Dermis microvascular lymphatic vessel endothelial cell (primary cell): ENCODE measurements around the gene ARPIN. TPM values are rescaled to one million over a fixed set of nuclear protein-coding genes. Genes with fewer than 3 reads are reported as not detected.
"Not testable (repeated sequence)": the region's sequence is repeated elsewhere in the genome, so short reads cannot be mapped to it uniquely, and the experiment has no call there.

Experiments
- DNase-seq, 2 donors: peaks; one replicate each; pipeline versions ENCODE4 v3.0.0 to v3.0.0-alpha.2; 2010; ENCODE audit warnings: low read depth in 2 of 2
- total RNA-seq: library from RNA; depleted of rRNA; stranded (reverse); fragments of >200 nt; gene quantifications from 2 replicates; pipeline ENCODE4 v1.2.1, GENCODE V29; 2014

Gene ARPIN
- total RNA-seq, 1 donor from 2014 or later: 10.7 TPM

GRCh38 chr15:89910891-89911626 is 1.7 kb downstream of the ARPIN start:
- no peak for DNase-seq

GRCh38 chr15:89909611-89910010 is 3.1 kb downstream of the ARPIN start:
- DNase-seq: no peak

- DNase-seq: no peak
Observed at GRCh38 chr15:89908226-89908625, 4.5 kb downstream of the ARPIN start.

- DNase-seq: no peak
Observed at GRCh38 chr15:89907289-89907688, 5.5 kb downstream of the ARPIN start.

- DNase-seq: no peak
Observed at GRCh38 chr15:89905846-89906378, 6.8 kb downstream of the ARPIN start.

- DNase-seq: no peak
Observed at GRCh38 chr15:89904519-89904918, 8.2 kb downstream of the ARPIN start.

- no peak for DNase-seq
Observed at GRCh38 chr15:89903858-89904130, 9.0 kb downstream of the ARPIN start.

- DNase-seq: no peak
Observed at GRCh38 chr15:89903015-89903857, 9.5 kb downstream of the ARPIN start.

- no peak for DNase-seq
Observed at GRCh38 chr15:89900849-89901248, 11.9 kb downstream of the ARPIN start.

GRCh38 chr15:89899951-89900567 is 12.7 kb downstream of the ARPIN start:
- DNase-seq: no peak

GRCh38 chr15:89899295-89899945 is 13.3 kb downstream of the ARPIN start:
- no peak for DNase-seq

- DNase-seq: peak in 1 of 2 donors; percentile 55
Observed at GRCh38 chr15:89898614-89899294, 14.0 kb downstream of the ARPIN start.

GRCh38 chr15:89898146-89898545 is 14.6 kb downstream of the ARPIN start:
- no peak for DNase-seq

- DNase-seq: peak; percentile 85 to 95
Observed at GRCh38 chr15:89893696-89894447, 18.9 kb downstream of the ARPIN start, which contains the start of gene AP3S2. Gene AP3S2, minus strand, starts transcription at chr15:89893994. Its CDS starts 45 bp downstream, at chr15:89893949.

GRCh38 chr15:89893027-89893426 is 19.7 kb downstream of the ARPIN start:
- no peak for DNase-seq

- DNase-seq: peak; percentile 30 to 63
Observed at GRCh38 chr15:89888214-89888804, 24.4 kb downstream of the ARPIN start.

GRCh38 chr15:89885611-89886010 is 27.1 kb downstream of the ARPIN start:
- no peak for DNase-seq

GRCh38 chr15:89885179-89885578 is 27.6 kb downstream of the ARPIN start:
- DNase-seq: not testable (repeated sequence)

GRCh38 chr15:89883518-89883917 is 29.2 kb downstream of the ARPIN start:
- DNase-seq: no peak

- DNase-seq: peak in 1 of 2 donors; percentile 20
Observed at GRCh38 chr15:89880727-89881126, 32.0 kb downstream of the ARPIN start.
